HepG2 (cell line): ENCODE results near the gene SPNS1. TPM values are rescaled to one million over a fixed set of nuclear protein-coding genes. Genes with fewer than 3 reads are reported as not detected.

Experiments
- ATF4 ChIP-seq, 2 experiments: fragments of 450-650 bp in 1 of 2; sonication (generic) in 1 of 2; formaldehyde crosslinking; IDR thresholded peaks; 2 replicates each; pipeline versions ENCODE4 v1.5.0 to v1.8.0; 2020 to 2022; ENCODE audit warnings: mild to moderate bottlenecking in 1 of 2, missing genetic modification reagents in 1 of 2
- ATM ChIP-seq: fragments of 450-650 bp; IDR thresholded peaks from 2 replicates; pipeline ENCODE4 v1.7.1; 2017; ENCODE audit warnings: mild to moderate bottlenecking, borderline replicate concordance
- BCLAF1 ChIP-seq: fragments of 450-650 bp; IDR thresholded peaks from 2 replicates; pipeline ENCODE4 v1.6.1; 2017; ENCODE audit warnings: mild to moderate bottlenecking
- BRD4 ChIP-seq: sonication (generic); formaldehyde crosslinking; IDR thresholded peaks from 2 replicates; pipeline ENCODE4 v1.4.0; 2020; ENCODE audit warnings: missing genetic modification reagents
- CCDC6 ChIP-seq: sonication (generic); formaldehyde crosslinking; IDR thresholded peaks from 2 replicates; pipeline ENCODE4 v1.8.1; 2022; ENCODE audit warnings: mild to moderate bottlenecking, missing genetic modification reagents, moderate library complexity
- HNF4G ChIP-seq, 2 experiments: sonication (generic) in 1 of 2; formaldehyde crosslinking in 1 of 2; IDR thresholded peaks; 2 replicates each; pipeline versions ENCODE4 v1.4.0 to v1.6.1; 2011 to 2020; ENCODE audit warnings: borderline replicate concordance in 2 of 2, low read depth in 2 of 2, mild to moderate bottlenecking in 2 of 2, low read length in 1 of 2, missing genetic modification reagents in 1 of 2, moderate library complexity in 1 of 2
- KDM1A ChIP-seq: IDR thresholded peaks from 2 replicates; pipeline ENCODE4 v1.6.1; 2016; ENCODE audit warnings: missing compliant biosample characterization
- LCORL ChIP-seq, 2 experiments: fragments of 450-650 bp in 1 of 2; sonication (generic) in 1 of 2; formaldehyde crosslinking in 1 of 2; IDR thresholded peaks; 2 replicates each; pipeline versions ENCODE4 v1.5.0 to v1.6.1; 2017 to 2020; ENCODE audit warnings: antibody characterized with exemption in 1 of 2, missing genetic modification reagents in 1 of 2
- MAF1 ChIP-seq: sonication (generic); formaldehyde crosslinking; IDR thresholded peaks from 2 replicates; pipeline ENCODE4 v1.5.0; 2020; ENCODE audit warnings: missing genetic modification reagents, borderline replicate concordance
- MNT ChIP-seq: fragments of 450-650 bp; IDR thresholded peaks from 2 replicates; pipeline ENCODE4 v1.6.1; 2016
- MXD3 ChIP-seq: IDR thresholded peaks from 2 replicates; pipeline ENCODE4 v1.6.1; 2016; ENCODE audit warnings: mild to moderate bottlenecking, missing biosample characterization, missing genetic modification reagents
- NR2F1 ChIP-seq, 2 experiments: fragments of 450-650 bp in 1 of 2; formaldehyde crosslinking in 1 of 2; IDR thresholded peaks; 2 replicates each; pipeline versions ENCODE4 v1.5.0 to v1.6.1; 2016 to 2020; ENCODE audit warnings: mild to moderate bottlenecking in 1 of 2, missing compliant biosample characterization in 1 of 2, missing genetic modification reagents in 1 of 2, moderate library complexity in 1 of 2
- NR2F6 ChIP-seq, 2 experiments: IDR thresholded peaks; 2 replicates each; pipeline ENCODE4 v1.6.1; 2016; ENCODE audit warnings: antibody characterized with exemption in 1 of 2, mild to moderate bottlenecking in 1 of 2
- NR3C1 ChIP-seq: sonication (generic); formaldehyde crosslinking; IDR thresholded peaks from 2 replicates; pipeline ENCODE4 v1.4.0; 2020; ENCODE audit warnings: missing genetic modification reagents
- SRSF9 ChIP-seq: fragments of 200-400 bp; formaldehyde crosslinking; IDR thresholded peaks from 2 replicates; pipeline ENCODE4 v1.6.1; 2018; ENCODE audit warnings: borderline replicate concordance, mild to moderate bottlenecking, low read depth, low read length; ENCODE audit not compliant: insufficient read depth, poor library complexity, severe bottlenecking
- TAF15 ChIP-seq: fragments of 200-400 bp; formaldehyde crosslinking; IDR thresholded peaks from one replicate; pipeline ENCODE4 v1.6.1; 2018; ENCODE audit warnings: mild to moderate bottlenecking, low read depth, low read length; ENCODE audit not compliant: poor library complexity, severe bottlenecking
- TCF7L2 ChIP-seq: IDR thresholded peaks from 2 replicates; pipeline ENCODE4 v1.6.1; 2011; ENCODE audit warnings: mild to moderate bottlenecking, low read depth, low read length, moderate library complexity
- ZC3H13 ChIP-seq: sonication (generic); formaldehyde crosslinking; IDR thresholded peaks from 2 replicates; pipeline ENCODE4 v1.8.1; 2023; ENCODE audit warnings: mild to moderate bottlenecking, missing genetic modification reagents, moderate library complexity
- ZFP62 ChIP-seq: sonication (generic); formaldehyde crosslinking; IDR thresholded peaks from 2 replicates; pipeline ENCODE4 v1.4.0; 2020; ENCODE audit warnings: missing genetic modification reagents
- ZKSCAN8 ChIP-seq: IDR thresholded peaks from 2 replicates; pipeline ENCODE4 v1.6.1; 2016; ENCODE audit warnings: borderline replicate concordance, missing genetic modification reagents, missing compliant biosample characterization
- ZNF431 ChIP-seq: sonication (generic); formaldehyde crosslinking; IDR thresholded peaks from 2 replicates; pipeline ENCODE4 v1.9.0; 2022; ENCODE audit warnings: missing genetic modification reagents, low read depth, mild to moderate bottlenecking, borderline replicate concordance
- ZNF589 ChIP-seq: sonication (generic); formaldehyde crosslinking; conservative IDR thresholded peaks from 2 replicates; pipeline ENCODE4 v1.8.0; 2022; ENCODE audit warnings: mild to moderate bottlenecking, moderate library complexity, missing genetic modification reagents
- ZNF7 ChIP-seq: IDR thresholded peaks from 2 replicates; pipeline ENCODE4 v1.6.1; 2016; ENCODE audit warnings: missing biosample characterization, missing genetic modification reagents
- polyA plus RNA-seq, 8 experiments: library from polyadenylated mRNA; depleted of rRNA in 3 of 8; stranded (reverse) in 7 of 8; unstranded in 1 of 8; fragments of >200 nt; fragmentation: Illumina TruSeq in 4 of 8; extraction: Trizol in 4 of 8; gene quantifications; 2 replicates each; pipeline versions ENCODE4 v1.2.1 to v1.2.3, GENCODE V29; 2011 to 2016; ENCODE audit warnings: low read depth in 4 of 8, missing spikeins in 1 of 8, mixed read lengths in 1 of 8; ENCODE audit not compliant: insufficient read depth in 1 of 8
- total RNA-seq, 5 experiments: library from RNA; depleted of rRNA; stranded (reverse); fragments of >200 nt; fragmentation: Illumina TruSeq; extraction: Trizol; gene quantifications; 2 replicates each; pipeline ENCODE4 v1.2.3, GENCODE V29; 2016; ENCODE audit warnings: low read depth in 1 of 5

The SPNS1 gene
- total and polyA plus RNA-seq, 2 of the 13 experiments (the other 11 are each of a cell fraction or from before 2014, with no cell fraction given) = 25.6 to 38.8 TPM

- TF ChIP-seq MNT = peak; percentile 80
- TF ChIP-seq TCF7L2 = no peak
- TF ChIP-seq ZFP62 (CRISPR knock-in tag) = no peak
- no peak for TF ChIP-seq BCLAF1
- TF ChIP-seq LCORL (IDR thresholded peaks at IDR 0.05) = no peak
- TF ChIP-seq LCORL (CRISPR knock-in tag; IDR thresholded peaks at IDR 0.05) = peak; percentile 80
- TF ChIP-seq KDM1A = no peak
- TF ChIP-seq ATM = no peak
- TF ChIP-seq MXD3 (CRISPR knock-in tag) = peak; percentile 63
- peak; percentile 63; the same call in 1 of the 2 replicates for TF ChIP-seq ZC3H13 (CRISPR knock-in tag)
- TF ChIP-seq ATF4 (CRISPR knock-in tag; IDR thresholded peaks at IDR 0.05) = no peak
- TF ChIP-seq CCDC6 (CRISPR knock-in tag) = 0 out of 2 replicates have a peak, but pooled peaks have one; percentile 55
- TF ChIP-seq ZNF589 (CRISPR knock-in tag) = peak; percentile 40; the same call in 1 of the 2 replicates
- no peak for TF ChIP-seq ZNF7
- TF ChIP-seq TAF15 = no peak
- no peak for TF ChIP-seq NR2F1 (CRISPR knock-in tag; IDR thresholded peaks at IDR 0.05)
- TF ChIP-seq NR3C1 = no peak
- peak; percentile 80; the same call in 1 of the 2 replicates for TF ChIP-seq BRD4 (CRISPR knock-in tag)
- TF ChIP-seq SRSF9 = no peak
- TF ChIP-seq NR2F6 (IDR thresholded peaks at IDR 0.05) = no peak
- TF ChIP-seq NR2F6 (CRISPR knock-in tag; IDR thresholded peaks at IDR 0.05) = no peak; the same call in 1 of the 2 replicates
- 0 out of 2 replicates have a peak, but pooled peaks have one; percentile 41 for TF ChIP-seq MAF1 (CRISPR knock-in tag)
- no peak for TF ChIP-seq HNF4G (IDR thresholded peaks at IDR 0.05; ENCODE audit: borderline replicate concordance, low read depth, low read length)
- 0 out of 2 replicates have a peak, but pooled peaks have one; percentile 18 for TF ChIP-seq HNF4G (CRISPR knock-in tag; IDR thresholded peaks at IDR 0.05; ENCODE audit: borderline replicate concordance, low read depth)
- no peak for TF ChIP-seq ZKSCAN8 (CRISPR knock-in tag)
- TF ChIP-seq ZNF431 = no peak
Observed at GRCh38 chr16:28950648-28951409, 23.7 kb upstream of the SPNS1 start, which contains the start of gene NFATC2IP (continued).
